NT2/D1 (cell line): ENCODE measurements around the gene RAP2A.

ENCODE experiments used
- DNase-seq: peaks from one replicate; pipeline ENCODE4 v3.0.0-alpha.2; 2011; ENCODE audit warnings: low read depth, low spot score
- H3K27me3 ChIP-seq: 2 replicates; pipeline ENCODE4 v1.6.0; 2011; ENCODE audit warnings: mild to moderate bottlenecking; ENCODE audit not compliant: insufficient read length, insufficient read depth
- H3K36me3 ChIP-seq: 2 replicates; pipeline ENCODE4 v1.6.1; 2011; ENCODE audit warnings: mild to moderate bottlenecking, low read length, mixed read lengths; ENCODE audit not compliant: insufficient read depth, insufficient read length
- H3K4me1 ChIP-seq: 2 replicates; pipeline ENCODE4 v1.5.1; 2011; ENCODE audit not compliant: insufficient read depth, insufficient read length
- H3K4me3 ChIP-seq: 2 replicates; pipeline ENCODE4 v1.5.1; 2011; ENCODE audit warnings: low read depth; ENCODE audit not compliant: insufficient read length
- H3K9ac ChIP-seq: 2 replicates; pipeline ENCODE4 v1.6.0; 2011; ENCODE audit warnings: low read depth; ENCODE audit not compliant: insufficient read length
- H3K9me3 ChIP-seq: 2 replicates; pipeline ENCODE4 v1.5.1; 2011; ENCODE audit warnings: mild to moderate bottlenecking, low read length; ENCODE audit not compliant: insufficient read depth
- SUZ12 ChIP-seq: IDR thresholded peaks from 2 replicates; pipeline ENCODE4 v1.6.1; 2011; ENCODE audit not compliant: insufficient read length, insufficient read depth; ENCODE audit errors: extremely low read depth
- YY1 ChIP-seq: IDR thresholded peaks from 2 replicates; pipeline ENCODE4 v1.6.1; 2011; ENCODE audit not compliant: insufficient read length, insufficient read depth
- ZNF274 ChIP-seq: IDR thresholded peaks from 2 replicates; pipeline ENCODE4 v1.6.1; 2011; ENCODE audit warnings: mild to moderate bottlenecking, low read depth, low read length

RAP2A gene

GRCh38 chr13:97431171-97431764 lies 2.7 kb upstream of the RAP2A start:
- H3K27me3 ChIP-seq: no peaks in the 10 kb centered on the region
- no peak overlapping the region for H3K4me3 ChIP-seq
- 0 out of 2 replicates have a peak, but pooled peaks cover 9% of the 10 kb centered on the region for H3K9me3 ChIP-seq
- TF ChIP-seq ZNF274: no peak
- no peak for TF ChIP-seq SUZ12
- no peak for DNase-seq
- H3K36me3 ChIP-seq: no peaks in the 10 kb centered on the region
- peaks cover 2% of the 10 kb centered on the region for H3K4me1 ChIP-seq
- no peak overlapping the region for H3K9ac ChIP-seq

GRCh38 chr13:97432232-97432916 lies 1.6 kb upstream of the RAP2A start:
- no peak for DNase-seq

GRCh38 chr13:97432917-97433726 lies 847 bp upstream of the RAP2A start:
- Histone ChIP-seq H3K4me3 (peak overlapping the region; percentile 79), H3K27me3 (no peaks in the 10 kb centered on the region), H3K9ac (peak overlapping the region; percentile 72), H3K4me1 (peaks cover 2% of the 10 kb centered on the region), H3K9me3 (0 out of 2 replicates have a peak, but pooled peaks cover 9% of the 10 kb centered on the region), H3K36me3 (peaks cover 7% of the 10 kb centered on the region)
- peak; percentile 92 for DNase-seq
- no peak for TF ChIP-seq YY1

More at GRCh38 chr13:97432232-97432916, 1.6 kb upstream of the RAP2A start:
- no peak overlapping the region for H3K9ac ChIP-seq
- TF ChIP-seq YY1: no peak
- TF ChIP-seq SUZ12: no peak
- no peak for TF ChIP-seq ZNF274
- H3K9me3 ChIP-seq: 0 out of 2 replicates have a peak, but pooled peaks cover 9% of the 10 kb centered on the region
- no peaks in the 10 kb centered on the region for H3K27me3 ChIP-seq
- peak overlapping the region; percentile 79 for H3K4me3 ChIP-seq
- peaks cover 2% of the 10 kb centered on the region for H3K4me1 ChIP-seq
- H3K36me3 ChIP-seq: peaks cover 7% of the 10 kb centered on the region

GRCh38 chr13:97434397-97435201 lies 630 bp downstream of the RAP2A start:
- DNase-seq: no peak
- Histone ChIP-seq H3K4me1 (peaks cover 2% of the 10 kb centered on the region), H3K9ac (peak overlapping the region; percentile 85), H3K9me3 (0 out of 2 replicates have a peak, but pooled peaks cover 9% of the 10 kb centered on the region), H3K27me3 (no peaks in the 10 kb centered on the region), H3K4me3 (peak overlapping the region; percentile 69), H3K36me3 (peaks cover 7% of the 10 kb centered on the region)
- TF ChIP-seq SUZ12 (no peak), ZNF274 (no peak), YY1 (no peak)

GRCh38 chr13:97435323-97435722 lies 1.4 kb downstream of the RAP2A start:
- peak overlapping the region; percentile 85 for H3K9ac ChIP-seq
- peaks cover 11% of the 10 kb centered on the region for H3K36me3 ChIP-seq
- peaks cover 2% of the 10 kb centered on the region for H3K4me1 ChIP-seq
- TF ChIP-seq SUZ12: no peak
- TF ChIP-seq ZNF274: no peak
- no peak for TF ChIP-seq YY1
- no peak for DNase-seq
- no peaks in the 10 kb centered on the region for H3K27me3 ChIP-seq
- H3K9me3 ChIP-seq: 0 out of 2 replicates have a peak, but pooled peaks cover 9% of the 10 kb centered on the region
- peak overlapping the region; percentile 69 for H3K4me3 ChIP-seq

- DNase-seq: no peak
- peaks cover 2% of the 10 kb centered on the region for H3K4me1 ChIP-seq
These were observed 1.8 kb downstream of the RAP2A start for GRCh38 chr13:97435794-97436193.

More at GRCh38 chr13:97435794-97436193, 1.8 kb downstream of the RAP2A start:
- H3K4me3 ChIP-seq: no peak overlapping the region
- no peaks in the 10 kb centered on the region for H3K27me3 ChIP-seq
- H3K9me3 ChIP-seq: 0 out of 2 replicates have a peak, but pooled peaks cover 9% of the 10 kb centered on the region
- peaks cover 11% of the 10 kb centered on the region for H3K36me3 ChIP-seq
- no peak overlapping the region for H3K9ac ChIP-seq
- TF ChIP-seq SUZ12 (no peak), ZNF274 (no peak), YY1 (no peak)
